Measurements from ENCODE around the gene ASCL5. TPM values are rescaled to one million over a fixed set of nuclear protein-coding genes. Genes with fewer than 3 reads are reported as not detected.

Gene ASCL5
- total RNA-seq, 1 experiment from 2014 or later, result not detected

- Histone ChIP-seq H3K27me3 (no peaks in the 10 kb centered on the region; the same call in 1 of the 2 replicates), H3K36me3 (no peaks in the 10 kb centered on the region), H3K9me3 (no peaks in the 10 kb centered on the region), H3K4me3 (no peak overlapping the region)
- no peak for DNase-seq
These were observed 3.1 kb downstream of the ASCL5 start for GRCh38 chr1:201123866-201124265.

GRCh38 chr1:201122321-201122957 is 4.5 kb downstream of the ASCL5 start:
- DNase-seq, result no peak
- Histone ChIP-seq H3K4me3 (no peak overlapping the region), H3K9me3 (no peaks in the 10 kb centered on the region), H3K36me3 (no peaks in the 10 kb centered on the region), H3K27me3 (no peaks in the 10 kb centered on the region; the same call in 1 of the 2 replicates)

GRCh38 chr1:201119206-201120197 is 7.5 kb downstream of the ASCL5 start:
- Histone ChIP-seq H3K4me3 (no peak overlapping the region), H3K9me3 (no peaks in the 10 kb centered on the region), H3K27me3 (no peaks in the 10 kb centered on the region), H3K36me3 (no peaks in the 10 kb centered on the region)
- peak; percentile 43 for DNase-seq

- H3K27me3 ChIP-seq, result no peaks in the 10 kb centered on the region
- H3K4me3 ChIP-seq, result no peak overlapping the region
These were observed 10.9 kb downstream of the ASCL5 start for GRCh38 chr1:201116091-201116490.

GRCh38 chr1:201115390-201115937 is 11.5 kb downstream of the ASCL5 start:
- DNase-seq, result no peak
- no peaks in the 10 kb centered on the region for H3K36me3 ChIP-seq
- no peaks in the 10 kb centered on the region for H3K9me3 ChIP-seq
- no peaks in the 10 kb centered on the region for H3K27me3 ChIP-seq
- H3K4me3 ChIP-seq, result no peak overlapping the region

More at GRCh38 chr1:201116091-201116490, 10.9 kb downstream of the ASCL5 start:
- Histone ChIP-seq H3K9me3 (no peaks in the 10 kb centered on the region), H3K36me3 (no peaks in the 10 kb centered on the region)
- DNase-seq, result no peak

GRCh38 chr1:201114245-201115131 is 12.5 kb downstream of the ASCL5 start:
- Histone ChIP-seq H3K4me3 (peak overlapping the region; percentile 58), H3K9me3 (no peaks in the 10 kb centered on the region), H3K27me3 (no peaks in the 10 kb centered on the region), H3K36me3 (no peaks in the 10 kb centered on the region)
- DNase-seq, result peak; percentile 91

- Histone ChIP-seq H3K36me3 (no peaks in the 10 kb centered on the region), H3K27me3 (no peaks in the 10 kb centered on the region), H3K4me3 (peak overlapping the region; percentile 58), H3K9me3 (no peaks in the 10 kb centered on the region)
- no peak for DNase-seq
These were observed 13.3 kb downstream of the ASCL5 start for GRCh38 chr1:201113451-201114244.

- Histone ChIP-seq H3K4me3 (no peak overlapping the region), H3K27me3 (no peaks in the 10 kb centered on the region), H3K9me3 (no peaks in the 10 kb centered on the region), H3K36me3 (no peaks in the 10 kb centered on the region)
- no peak for DNase-seq
These were observed 14.1 kb downstream of the ASCL5 start for GRCh38 chr1:201112926-201113325.

- no peak for DNase-seq
- Histone ChIP-seq H3K9me3 (no peaks in the 10 kb centered on the region), H3K36me3 (no peaks in the 10 kb centered on the region), H3K27me3 (no peaks in the 10 kb centered on the region), H3K4me3 (no peak within 1 kb of the TSS)
These were observed 14.7 kb downstream of the ASCL5 start, which contains the start of gene CACNA1S for GRCh38 chr1:201112173-201112731. CACNA1S (minus strand) TSS chr1:201112426; CDS start chr1:201112339, 87 bp downstream.

GRCh38 chr1:201111672-201112071 is 15.3 kb downstream of the ASCL5 start:
- no peak overlapping the region for H3K4me3 ChIP-seq
- DNase-seq, result no peak
- no peaks in the 10 kb centered on the region for H3K36me3 ChIP-seq
- no peaks in the 10 kb centered on the region for H3K27me3 ChIP-seq
- H3K9me3 ChIP-seq, result no peaks in the 10 kb centered on the region

GRCh38 chr1:201111156-201111555 is 15.8 kb downstream of the ASCL5 start:
- Histone ChIP-seq H3K9me3 (no peaks in the 10 kb centered on the region), H3K27me3 (no peaks in the 10 kb centered on the region), H3K36me3 (no peaks in the 10 kb centered on the region), H3K4me3 (no peak overlapping the region)
- no peak for DNase-seq

- no peaks in the 10 kb centered on the region for H3K36me3 ChIP-seq
- H3K27me3 ChIP-seq, result no peaks in the 10 kb centered on the region
- DNase-seq, result no peak
- no peak overlapping the region for H3K4me3 ChIP-seq
- no peaks in the 10 kb centered on the region for H3K9me3 ChIP-seq
These were observed 16.4 kb downstream of the ASCL5 start for GRCh38 chr1:201110616-201111015.

- no peak for DNase-seq
- Histone ChIP-seq H3K4me3 (no peak overlapping the region), H3K36me3 (no peaks in the 10 kb centered on the region), H3K27me3 (no peaks in the 10 kb centered on the region), H3K9me3 (no peaks in the 10 kb centered on the region)
These were observed 16.8 kb downstream of the ASCL5 start for GRCh38 chr1:201110138-201110537.

GRCh38 chr1:201109651-201110050 is 17.3 kb downstream of the ASCL5 start:
- H3K9me3 ChIP-seq, result no peaks in the 10 kb centered on the region
- DNase-seq, result no peak

GRCh38 chr1:201108614-201109013 is 18.4 kb downstream of the ASCL5 start:
- Histone ChIP-seq H3K36me3 (no peaks in the 10 kb centered on the region), H3K27me3 (no peaks in the 10 kb centered on the region), H3K9me3 (no peaks in the 10 kb centered on the region), H3K4me3 (no peak overlapping the region)
- no peak for DNase-seq

More at GRCh38 chr1:201109651-201110050, 17.3 kb downstream of the ASCL5 start:
- Histone ChIP-seq H3K36me3 (no peaks in the 10 kb centered on the region), H3K27me3 (no peaks in the 10 kb centered on the region), H3K4me3 (no peak overlapping the region)

Data from MG63 (cell line).